Ishikawa (cell line): ENCODE results near the gene CIPC.
A peak's percentile ranks its signal among the peaks of the same experiment; 100 is the strongest.

Source experiments
- CEBPB ChIP-seq: IDR thresholded peaks from 2 replicates; pipeline ENCODE4 v1.6.1; 2012
- CREB1 ChIP-seq: IDR thresholded peaks from 2 replicates; pipeline ENCODE4 v1.6.1; 2012; ENCODE audit warnings: low read depth
- EGR1 ChIP-seq: IDR thresholded peaks from 2 replicates; pipeline ENCODE4 v1.6.1; 2012
- EP300 ChIP-seq: IDR thresholded peaks from 2 replicates; pipeline ENCODE4 v1.6.1; 2012; ENCODE audit warnings: borderline replicate concordance
- FOXM1 ChIP-seq: IDR thresholded peaks from 2 replicates; pipeline ENCODE4 v1.6.1; 2012; ENCODE audit warnings: low read depth, borderline replicate concordance
- MAX ChIP-seq: IDR thresholded peaks from 2 replicates; pipeline ENCODE4 v1.6.1; 2012
- NFIC ChIP-seq: IDR thresholded peaks from 2 replicates; pipeline ENCODE4 v1.6.1; 2012
- RAD21 ChIP-seq: IDR thresholded peaks from 2 replicates; pipeline ENCODE4 v1.6.1; 2012; ENCODE audit warnings: low read depth
- TAF1 ChIP-seq: IDR thresholded peaks from 2 replicates; pipeline ENCODE4 v1.6.1; 2012; ENCODE audit warnings: low read depth, mild to moderate bottlenecking
- TCF12 ChIP-seq: IDR thresholded peaks from 2 replicates; pipeline ENCODE4 v1.6.1; 2012; ENCODE audit warnings: low read depth
- TEAD4 ChIP-seq: IDR thresholded peaks from 2 replicates; pipeline ENCODE4 v1.6.1; 2012
- USF1 ChIP-seq: IDR thresholded peaks from 2 replicates; pipeline ENCODE4 v1.6.1; 2012
- YY1 ChIP-seq: IDR thresholded peaks from 2 replicates; pipeline ENCODE4 v1.6.1; 2012; ENCODE audit warnings: low read depth
- ZBTB7A ChIP-seq: IDR thresholded peaks from 2 replicates; pipeline ENCODE4 v1.6.1; 2012; ENCODE audit warnings: low read depth
- TF ChIP-seq, protein P1 (sequence below): IDR thresholded peaks from 2 replicates; pipeline ENCODE4 v1.6.1; 2012; ENCODE audit warnings: low read depth, mild to moderate bottlenecking

CIPC gene

DNA sequence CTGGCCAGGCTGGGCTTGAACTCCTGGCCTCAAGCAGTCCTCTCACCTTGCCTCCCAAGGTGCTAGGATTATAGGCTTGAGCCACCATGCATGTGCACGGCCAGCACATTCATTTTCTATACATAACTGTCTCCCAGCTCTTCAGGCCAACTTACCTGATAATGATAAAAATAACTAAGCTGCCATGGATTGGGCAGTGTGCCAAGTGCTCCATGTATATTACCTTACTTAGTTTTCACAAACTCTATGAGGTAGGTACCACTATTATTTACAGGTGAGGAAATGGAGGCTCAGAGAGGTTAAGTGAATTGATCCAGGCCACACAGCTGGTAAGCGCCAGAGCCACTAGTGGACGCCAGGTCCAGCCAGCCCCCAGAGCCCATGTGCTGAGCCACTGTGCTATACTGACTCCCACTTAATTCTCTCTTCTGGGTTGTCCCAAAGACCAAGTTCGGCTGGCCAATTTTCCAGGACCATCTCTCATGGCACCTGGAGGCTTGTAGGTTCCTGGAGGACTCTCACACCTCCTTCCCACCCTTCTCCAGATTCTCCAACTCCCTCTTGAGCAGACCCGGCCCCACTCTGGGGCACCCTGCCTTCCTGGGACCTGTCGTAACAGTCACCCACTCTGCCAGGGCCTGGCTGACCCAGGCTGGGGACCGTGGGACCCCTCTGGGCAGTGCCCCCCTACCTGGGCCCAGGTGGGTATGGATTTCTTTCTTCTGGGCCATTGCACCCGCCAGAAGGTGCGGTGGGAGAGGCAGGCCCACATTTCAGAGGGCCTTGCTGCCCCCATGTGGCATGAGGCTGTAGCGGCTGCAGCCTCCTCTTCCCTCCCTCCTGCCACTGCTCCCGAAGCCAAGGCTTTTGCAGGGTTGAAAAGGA lies 30.2 kb upstream of the CIPC start:
- TF ChIP-seq EGR1 (no peak), TAF1 (no peak), USF1 (no peak), CREB1 (no peak), TEAD4 (no peak), EP300 (no peak; the same call in 1 of the 2 replicates), CEBPB (0 out of 2 replicates have a peak, but pooled peaks have one; percentile 8), FOXM1 (no peak), NFIC (peak; percentile 79), ZBTB7A (peak; percentile 37; the same call in 1 of the 2 replicates), MAX (peak; percentile 39; the same call in 1 of the 2 replicates), RAD21 (peak; percentile 99), YY1 (0 out of 2 replicates have a peak, but pooled peaks have one; percentile 5), TCF12 (no peak)
- TF ChIP-seq, protein P1, sequence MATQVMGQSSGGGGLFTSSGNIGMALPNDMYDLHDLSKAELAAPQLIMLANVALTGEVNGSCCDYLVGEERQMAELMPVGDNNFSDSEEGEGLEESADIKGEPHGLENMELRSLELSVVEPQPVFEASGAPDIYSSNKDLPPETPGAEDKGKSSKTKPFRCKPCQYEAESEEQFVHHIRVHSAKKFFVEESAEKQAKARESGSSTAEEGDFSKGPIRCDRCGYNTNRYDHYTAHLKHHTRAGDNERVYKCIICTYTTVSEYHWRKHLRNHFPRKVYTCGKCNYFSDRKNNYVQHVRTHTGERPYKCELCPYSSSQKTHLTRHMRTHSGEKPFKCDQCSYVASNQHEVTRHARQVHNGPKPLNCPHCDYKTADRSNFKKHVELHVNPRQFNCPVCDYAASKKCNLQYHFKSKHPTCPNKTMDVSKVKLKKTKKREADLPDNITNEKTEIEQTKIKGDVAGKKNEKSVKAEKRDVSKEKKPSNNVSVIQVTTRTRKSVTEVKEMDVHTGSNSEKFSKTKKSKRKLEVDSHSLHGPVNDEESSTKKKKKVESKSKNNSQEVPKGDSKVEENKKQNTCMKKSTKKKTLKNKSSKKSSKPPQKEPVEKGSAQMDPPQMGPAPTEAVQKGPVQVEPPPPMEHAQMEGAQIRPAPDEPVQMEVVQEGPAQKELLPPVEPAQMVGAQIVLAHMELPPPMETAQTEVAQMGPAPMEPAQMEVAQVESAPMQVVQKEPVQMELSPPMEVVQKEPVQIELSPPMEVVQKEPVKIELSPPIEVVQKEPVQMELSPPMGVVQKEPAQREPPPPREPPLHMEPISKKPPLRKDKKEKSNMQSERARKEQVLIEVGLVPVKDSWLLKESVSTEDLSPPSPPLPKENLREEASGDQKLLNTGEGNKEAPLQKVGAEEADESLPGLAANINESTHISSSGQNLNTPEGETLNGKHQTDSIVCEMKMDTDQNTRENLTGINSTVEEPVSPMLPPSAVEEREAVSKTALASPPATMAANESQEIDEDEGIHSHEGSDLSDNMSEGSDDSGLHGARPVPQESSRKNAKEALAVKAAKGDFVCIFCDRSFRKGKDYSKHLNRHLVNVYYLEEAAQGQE = no peak

DNA sequence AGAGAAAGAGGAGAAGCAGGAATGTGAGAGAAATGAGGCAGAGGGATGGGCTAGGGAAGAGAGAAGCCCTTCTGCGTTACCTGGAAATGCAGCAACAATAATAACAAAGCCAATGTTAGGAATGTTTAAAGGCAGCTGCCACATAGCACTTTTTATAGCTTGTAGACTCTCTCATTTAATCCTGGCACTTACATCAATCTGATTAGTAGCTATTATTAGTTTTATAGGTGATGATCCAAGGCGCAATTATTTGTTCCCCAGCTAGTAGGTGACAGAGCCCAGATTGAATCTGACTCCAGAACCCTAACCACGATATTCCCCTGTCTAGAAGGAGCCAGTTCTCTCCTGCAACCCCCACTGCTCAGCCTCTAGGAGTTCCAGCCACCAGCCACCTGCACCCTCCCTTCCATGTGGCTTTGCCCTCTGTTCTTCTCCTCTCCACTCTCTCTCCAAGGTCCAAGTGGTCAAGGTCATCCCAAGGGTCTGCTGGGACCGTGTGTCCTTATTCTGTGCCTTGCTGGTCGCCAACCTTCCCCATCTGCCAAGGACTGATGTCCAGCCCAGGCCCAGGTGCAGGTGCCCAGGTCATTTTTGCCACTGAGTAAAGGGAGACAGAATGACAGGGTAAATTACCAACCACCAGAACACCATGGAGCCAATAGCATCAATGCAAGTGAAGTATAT lies 29.4 kb upstream of the CIPC start:
- TF ChIP-seq, protein P1 = no peak
- no peak for TF ChIP-seq NFIC
- TF ChIP-seq FOXM1 = no peak
- no peak for TF ChIP-seq TCF12
- TF ChIP-seq RAD21 = no peak
- no peak for TF ChIP-seq EGR1

DNA sequence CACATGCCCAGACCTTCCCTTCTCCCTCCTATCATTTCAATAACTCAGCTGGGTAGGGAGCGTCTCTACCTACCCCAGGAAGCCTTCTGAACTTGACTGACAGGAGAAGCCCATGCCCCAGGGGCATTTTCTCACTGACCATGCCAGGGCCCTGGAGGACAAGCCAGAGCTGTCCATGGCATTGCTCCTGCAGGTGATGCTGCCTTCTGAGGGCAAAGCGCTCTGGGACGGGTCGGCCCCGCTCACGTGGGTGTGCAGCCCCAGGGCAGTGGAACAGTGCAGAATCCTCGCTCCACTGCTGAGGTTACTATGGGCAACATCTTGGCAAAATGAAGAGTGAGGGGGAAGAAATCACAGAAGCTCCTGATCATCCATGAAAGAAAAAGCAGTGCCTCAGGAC lies 28.5 kb upstream of the CIPC start:
- TF ChIP-seq YY1 = no peak
- TF ChIP-seq TEAD4 = no peak
- TF ChIP-seq CREB1 = no peak
- TF ChIP-seq USF1 = no peak
- TF ChIP-seq TAF1 = no peak
- TF ChIP-seq EP300 = no peak
- no peak for TF ChIP-seq MAX
- TF ChIP-seq TCF12 = no peak
- TF ChIP-seq RAD21 = no peak
- TF ChIP-seq FOXM1 = no peak
- no peak for TF ChIP-seq EGR1
- no peak for TF ChIP-seq CEBPB
- TF ChIP-seq NFIC = no peak

DNA sequence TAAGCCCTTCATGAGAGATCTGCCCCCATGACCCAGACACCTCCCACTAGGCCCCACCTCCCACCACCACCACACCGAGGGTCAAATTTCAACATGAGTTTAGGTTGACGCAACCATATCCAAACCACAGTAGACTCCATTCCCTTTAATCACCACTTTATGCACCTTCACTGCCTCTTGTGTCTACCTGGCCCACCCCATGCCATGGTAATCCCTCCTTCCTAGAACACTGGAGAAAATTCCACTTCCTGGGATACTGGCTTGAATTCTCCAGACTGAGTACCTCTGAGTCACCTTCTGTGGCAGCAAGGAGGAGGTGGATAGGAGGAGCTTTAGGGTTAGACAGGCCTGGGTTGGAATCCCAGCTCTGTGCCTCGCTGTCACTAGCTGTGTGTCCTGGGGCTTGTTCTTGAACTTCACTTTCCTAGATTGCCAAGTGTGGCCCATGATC lies 26.1 kb upstream of the CIPC start:
- TF ChIP-seq ZBTB7A (no peak), CEBPB (0 out of 2 replicates have a peak, but pooled peaks have one; percentile 2), EGR1 (no peak), RAD21 (no peak; the same call in 1 of the 2 replicates), CREB1 (no peak), YY1 (no peak), MAX (no peak)

DNA sequence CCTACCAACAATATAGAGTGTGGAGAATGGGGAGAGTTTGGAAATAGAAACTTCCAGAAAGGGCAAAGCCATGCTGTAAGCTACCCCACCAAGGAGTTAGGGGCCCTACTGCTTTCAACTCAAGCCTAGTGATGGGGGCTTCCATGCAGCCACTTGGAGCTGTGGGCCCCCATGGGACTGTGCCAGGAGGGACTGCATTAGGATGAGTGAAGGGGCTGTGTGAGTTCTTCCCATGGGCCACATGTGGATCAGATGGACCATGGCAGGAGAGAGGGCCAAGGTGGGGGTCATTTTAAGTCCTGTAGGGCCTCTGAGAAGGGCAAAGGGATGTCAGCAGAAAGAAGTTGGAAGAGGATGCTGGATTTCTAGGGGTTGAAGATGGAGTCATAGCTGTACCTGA lies 23.1 kb upstream of the CIPC start:
- TF ChIP-seq ZBTB7A (no peak), TEAD4 (no peak), EGR1 (no peak), RAD21 (no peak), YY1 (no peak), NFIC (no peak), CEBPB (no peak), USF1 (no peak), CREB1 (no peak), TAF1 (no peak), FOXM1 (no peak), EP300 (no peak), MAX (no peak), TCF12 (no peak)
- TF ChIP-seq, protein P1 = no peak
